HCT116 (cell line): Measurements from ENCODE around the gene FNDC7. TPM values are rescaled to one million over a fixed set of nuclear protein-coding genes. Genes with fewer than 3 reads are reported as not detected.

Experiments
- total RNA-seq: library from RNA; stranded (reverse); gene quantifications from one replicate; pipeline ENCODE4 v1.2.1, GENCODE V29; 2021; ENCODE audit not compliant: unreplicated experiment

The FNDC7 gene
- total RNA-seq, 1 experiment from 2014 or later, result 0.10 TPM

Other genes starting within 250 kb of the FNDC7 start
- gene EEIG2, start 152.8 kb upstream of the FNDC7 start, total RNA-seq, result 16.0 TPM
- not detected for gene HENMT1, start 51.8 kb upstream of the FNDC7 start, total RNA-seq
- gene PRPF38B, start 20.6 kb upstream of the FNDC7 start, total RNA-seq, result 46.4 TPM
- 22.6 TPM for gene STXBP3, start 33.8 kb downstream of the FNDC7 start, total RNA-seq
- gene AKNAD1, start 144.2 kb downstream of the FNDC7 start, total RNA-seq, result 0.15 TPM
- 58.1 TPM for gene GPSM2, start 164.1 kb downstream of the FNDC7 start, total RNA-seq